ENCODE results near the gene ZNF608. TPM values are rescaled to one million over a fixed set of nuclear protein-coding genes. Genes with fewer than 3 reads are reported as not detected.

ZNF608 gene
- total RNA-seq, 1 donor from 2014 or later = 50.2 TPM

DNA sequence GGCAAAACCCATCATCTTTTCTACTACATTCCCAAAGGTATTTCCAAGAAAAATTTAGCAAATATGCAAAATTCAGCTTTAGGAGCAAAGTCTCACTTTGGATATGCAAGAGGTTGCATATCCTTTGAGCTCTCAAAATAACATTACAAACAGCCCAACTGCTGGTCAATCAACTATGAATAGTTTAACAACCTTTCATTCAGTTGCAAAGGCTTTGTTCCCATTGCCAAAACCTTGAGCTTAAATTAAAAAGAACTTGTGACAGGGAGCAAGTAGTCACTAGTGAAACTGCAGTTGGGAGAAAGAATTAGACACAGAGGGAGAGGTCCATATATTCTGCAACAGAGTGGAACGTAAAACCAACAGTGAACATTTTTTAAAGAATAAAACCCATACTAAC lies 8.8 kb downstream of the ZNF608 start:
- TF ChIP-seq, protein P1, sequence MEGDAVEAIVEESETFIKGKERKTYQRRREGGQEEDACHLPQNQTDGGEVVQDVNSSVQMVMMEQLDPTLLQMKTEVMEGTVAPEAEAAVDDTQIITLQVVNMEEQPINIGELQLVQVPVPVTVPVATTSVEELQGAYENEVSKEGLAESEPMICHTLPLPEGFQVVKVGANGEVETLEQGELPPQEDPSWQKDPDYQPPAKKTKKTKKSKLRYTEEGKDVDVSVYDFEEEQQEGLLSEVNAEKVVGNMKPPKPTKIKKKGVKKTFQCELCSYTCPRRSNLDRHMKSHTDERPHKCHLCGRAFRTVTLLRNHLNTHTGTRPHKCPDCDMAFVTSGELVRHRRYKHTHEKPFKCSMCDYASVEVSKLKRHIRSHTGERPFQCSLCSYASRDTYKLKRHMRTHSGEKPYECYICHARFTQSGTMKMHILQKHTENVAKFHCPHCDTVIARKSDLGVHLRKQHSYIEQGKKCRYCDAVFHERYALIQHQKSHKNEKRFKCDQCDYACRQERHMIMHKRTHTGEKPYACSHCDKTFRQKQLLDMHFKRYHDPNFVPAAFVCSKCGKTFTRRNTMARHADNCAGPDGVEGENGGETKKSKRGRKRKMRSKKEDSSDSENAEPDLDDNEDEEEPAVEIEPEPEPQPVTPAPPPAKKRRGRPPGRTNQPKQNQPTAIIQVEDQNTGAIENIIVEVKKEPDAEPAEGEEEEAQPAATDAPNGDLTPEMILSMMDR (IDR thresholded peaks at IDR 0.05; ENCODE audit: insufficient read depth, low read length, poor library complexity, severe bottlenecking) = no peak
- no peaks in the 10 kb centered on the region for H3K36me3 ChIP-seq (ENCODE audit: control insufficient read depth, insufficient read depth, low read length)
- DNase-seq (ENCODE audit: low read depth) = no peak
- H3K27me3 ChIP-seq (ENCODE audit: control insufficient read depth, insufficient read depth, low read length) = no peaks in the 10 kb centered on the region
- H3K4me3 ChIP-seq (ENCODE audit: low read depth, low read length) = no peak overlapping the region

DNA sequence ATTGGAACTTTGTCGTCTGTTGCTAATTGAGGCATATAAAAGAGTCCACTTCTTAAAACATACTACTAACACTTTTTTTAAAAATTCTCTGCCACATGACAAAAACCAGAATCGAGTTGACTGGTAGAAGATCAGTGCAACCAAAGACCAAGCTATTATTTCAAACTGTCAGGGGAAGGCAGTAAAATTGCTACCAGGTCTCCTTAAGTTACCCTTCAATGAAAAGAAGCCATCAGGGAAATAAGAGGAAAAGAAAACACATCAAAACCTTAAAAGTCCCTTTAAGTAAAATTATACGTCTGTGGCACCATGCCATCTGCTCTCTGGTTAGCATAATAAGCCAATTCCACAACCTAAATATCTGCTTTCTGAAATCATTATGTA lies 9.6 kb downstream of the ZNF608 start:
- Histone ChIP-seq H3K27me3 (ENCODE audit: control insufficient read depth, insufficient read depth, low read length) (no peaks in the 10 kb centered on the region), H3K36me3 (ENCODE audit: control insufficient read depth, insufficient read depth, low read length) (no peaks in the 10 kb centered on the region), H3K4me3 (ENCODE audit: low read depth, low read length) (no peak overlapping the region)
- TF ChIP-seq, protein P1 (IDR thresholded peaks at IDR 0.05; ENCODE audit: insufficient read depth, low read length, poor library complexity, severe bottlenecking) = no peak
- DNase-seq (ENCODE audit: low read depth) = no peak

DNA sequence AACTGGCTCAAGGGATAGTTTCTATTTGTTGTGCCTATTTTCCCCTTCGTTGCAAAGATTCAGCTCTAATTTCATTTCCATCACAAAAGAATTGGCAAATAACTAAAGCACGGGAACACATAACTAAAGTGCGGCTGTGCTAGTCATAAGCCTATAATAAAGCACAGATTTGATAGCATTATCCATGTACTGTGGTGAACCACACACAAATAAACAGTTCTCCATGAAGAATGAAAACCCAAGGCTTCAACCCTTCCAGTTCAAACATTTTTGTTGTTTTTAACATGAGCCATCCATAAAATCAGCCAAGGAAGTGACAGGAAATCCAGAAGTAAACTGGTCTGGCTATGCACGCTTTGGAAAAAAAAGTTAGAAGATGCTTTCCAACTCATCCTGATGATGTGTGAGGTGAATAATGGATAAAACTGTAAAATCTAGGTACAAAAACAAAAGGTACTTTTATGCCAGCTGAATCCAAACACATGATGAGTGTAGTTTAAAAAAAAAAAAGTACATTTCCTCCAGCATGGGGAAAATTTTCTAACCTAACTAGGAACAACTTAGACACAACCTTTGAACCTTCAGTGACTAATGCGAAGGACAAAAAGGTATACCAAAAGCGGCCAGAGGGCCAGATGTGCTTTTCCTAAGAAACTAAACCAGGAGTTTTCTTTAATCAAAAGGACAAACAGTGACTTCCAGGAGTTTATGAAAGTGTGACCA lies 10.2 kb downstream of the ZNF608 start:
- Histone ChIP-seq H3K27me3 (ENCODE audit: control insufficient read depth, insufficient read depth, low read length) (no peaks in the 10 kb centered on the region), H3K36me3 (ENCODE audit: control insufficient read depth, insufficient read depth, low read length) (no peaks in the 10 kb centered on the region), H3K4me3 (ENCODE audit: low read depth, low read length) (no peak overlapping the region)
- TF ChIP-seq, protein P1 (IDR thresholded peaks at IDR 0.05; ENCODE audit: insufficient read depth, low read length, poor library complexity, severe bottlenecking) = no peak
- no peak for DNase-seq (ENCODE audit: low read depth)

DNA sequence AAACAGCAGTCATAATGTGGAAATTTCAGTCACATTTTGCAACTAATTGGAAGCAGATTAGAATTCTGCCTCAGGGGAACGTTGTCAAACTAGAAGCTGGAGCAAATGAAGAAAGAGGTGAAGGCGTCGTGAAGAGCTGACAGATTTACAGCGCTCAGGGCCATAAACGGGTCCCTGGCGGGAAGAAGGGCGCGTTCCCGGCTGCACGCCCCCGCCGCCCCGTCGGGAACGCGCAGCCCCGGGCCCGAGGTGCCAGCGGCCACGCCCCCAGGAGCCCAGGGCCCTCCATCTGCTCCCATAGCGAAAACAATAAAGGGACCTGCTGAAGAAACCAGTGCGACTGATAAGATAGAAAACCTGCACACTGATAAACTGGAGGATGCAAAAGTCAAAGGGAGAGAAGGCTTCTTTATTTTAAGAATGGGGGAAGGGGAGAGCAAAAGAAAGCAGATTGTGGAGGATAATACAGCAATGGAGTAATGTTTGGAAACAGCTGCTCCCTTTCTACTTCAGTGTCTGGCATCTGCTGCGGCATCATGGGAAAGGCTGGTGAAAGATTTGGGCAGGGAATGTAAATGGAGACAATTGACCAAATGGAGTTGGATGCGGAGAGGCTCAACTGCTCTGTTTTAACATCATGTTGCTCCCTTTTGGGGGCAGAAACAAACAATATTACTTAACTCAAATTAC lies 11.1 kb downstream of the ZNF608 start:
- Histone ChIP-seq H3K4me3 (ENCODE audit: low read depth, low read length) (no peak overlapping the region), H3K27me3 (ENCODE audit: control insufficient read depth, insufficient read depth, low read length) (no peaks in the 10 kb centered on the region), H3K36me3 (ENCODE audit: control insufficient read depth, insufficient read depth, low read length) (no peaks in the 10 kb centered on the region)
- no peak for DNase-seq (ENCODE audit: low read depth)
- TF ChIP-seq, protein P1 (IDR thresholded peaks at IDR 0.05; ENCODE audit: insufficient read depth, low read length, poor library complexity, severe bottlenecking) = no peak

DNA sequence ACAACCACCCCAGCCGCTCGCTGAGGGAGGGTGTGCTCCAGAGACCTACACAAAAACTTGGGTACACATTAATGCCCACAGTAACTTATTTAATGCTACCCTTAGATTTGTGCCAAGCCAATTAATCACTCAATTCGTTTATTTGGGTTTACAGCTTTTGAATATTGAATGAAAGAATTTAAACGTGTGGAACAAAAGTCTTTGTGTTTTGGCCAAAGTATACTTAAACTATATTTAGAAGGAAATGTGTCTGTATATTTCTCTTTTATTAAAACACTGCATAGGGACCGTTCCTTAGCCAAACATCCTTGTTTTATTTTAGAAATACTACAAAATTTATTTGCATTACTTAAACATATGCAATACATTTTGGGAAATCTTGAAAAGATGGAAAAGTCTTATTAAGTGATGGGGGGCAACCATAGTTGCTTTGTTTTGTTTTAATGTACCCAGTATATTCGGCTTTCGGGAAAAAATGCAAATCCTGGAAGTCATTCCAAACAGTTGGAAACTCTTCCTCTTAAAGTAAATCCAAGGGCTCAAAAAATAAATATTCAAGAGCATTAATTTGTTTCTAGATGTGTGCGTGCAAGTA lies 11.8 kb downstream of the ZNF608 start:
- H3K4me3 ChIP-seq (ENCODE audit: low read depth, low read length) = no peak overlapping the region
- no peaks in the 10 kb centered on the region for H3K27me3 ChIP-seq (ENCODE audit: control insufficient read depth, insufficient read depth, low read length)
- DNase-seq (ENCODE audit: low read depth) = no peak
- TF ChIP-seq, protein P1 (IDR thresholded peaks at IDR 0.05; ENCODE audit: insufficient read depth, low read length, poor library complexity, severe bottlenecking) = no peak
- H3K36me3 ChIP-seq (ENCODE audit: control insufficient read depth, insufficient read depth, low read length) = no peaks in the 10 kb centered on the region
